HepG2 (cell line): Measurements from ENCODE around the gene CIAO2A. TPM values are rescaled to one million over a fixed set of nuclear protein-coding genes. Genes with fewer than 3 reads are reported as not detected.

ENCODE experiments used
- ATAC-seq: fragments of 200-7000 bp; cut with Tn5 transposase; 3 replicates; pipeline ENCODE4 v1.9.1; 2020; ENCODE audit warnings: mild to moderate bottlenecking, moderate library complexity
- BruUV-seq: library from RNA; stranded (reverse); fragments of 400-500 nt; replicated peaks from 2 replicates; lab custom pipeline; 2021; lab: Mats Ljungman, UMichigan
- CTCF ChIA-PET: fragments of 300-600 bp; formaldehyde crosslinking; extraction: SDS; loops from one replicate; lab custom pipeline; 2021; ENCODE audit warnings: low total read pairs, inconsistent platforms, low intra/inter-chr PET ratio; lab: Yijun Ruan, JAX
- POLR2A ChIA-PET: fragments of 350-600 bp; sonication (Branson Sonifier 250); formaldehyde crosslinking; loops from one replicate; lab custom pipeline; 2020; ENCODE audit warnings: antibody characterized with exemption, inconsistent platforms; lab: Yijun Ruan, JAX
- DNase-seq: peaks from one replicate; pipeline ENCODE4 v3.0.0-alpha.2; 2015; ENCODE audit warnings: low spot score
- FAIRE-seq: peaks from 3 replicates; lab custom pipeline; 2011; peaks lifted over from hg19 to GRCh38; lab: Jason Lieb, UNC
- H2AFZ ChIP-seq: one replicate; pipeline ENCODE4 v1.6.1; 2011; ENCODE audit warnings: low read length, inconsistent platforms
- H3K27ac ChIP-seq: fragments of 300-600 bp; 3 replicates; pipeline ENCODE4 v1.8.0; 2011; ENCODE audit warnings: mixed run types, mild to moderate bottlenecking, mixed read lengths, low read length, inconsistent platforms; ENCODE audit not compliant: insufficient read depth; ENCODE audit errors: extremely low read length
- H3K27me3 ChIP-seq, 2 experiments: fragments of 200-600 bp in 1 of 2; 2 replicates in 1 of 2; 3 replicates in 1 of 2; pipeline versions ENCODE4 v1.6.0 to v1.8.0; 2011; ENCODE audit warnings: low read length in 2 of 2, mild to moderate bottlenecking in 2 of 2, moderate library complexity in 2 of 2, inconsistent platforms in 1 of 2; ENCODE audit not compliant: insufficient read depth in 2 of 2, control insufficient read depth in 1 of 2
- H3K36me3 ChIP-seq, 2 experiments: fragments of 200-600 bp in 1 of 2; replicated peaks in 1 of 2; 2 replicates in 1 of 2; 3 replicates in 1 of 2; pipeline versions ENCODE4 v1.5.1 to v1.8.0; 2011; ENCODE audit warnings: low read length in 2 of 2, inconsistent platforms in 1 of 2; ENCODE audit not compliant: insufficient read depth in 2 of 2, control insufficient read depth in 1 of 2
- H3K4me1 ChIP-seq: 2 replicates; pipeline ENCODE4 v1.5.1; 2012; ENCODE audit warnings: low read length, inconsistent platforms; ENCODE audit not compliant: insufficient read depth
- H3K4me2 ChIP-seq: 2 replicates; pipeline ENCODE4 v1.6.0; 2011; ENCODE audit warnings: low read depth, low read length, inconsistent platforms
- H3K4me3 ChIP-seq, 3 experiments: fragments of 200-600 bp in 1 of 3; sonication (generic), shearing (Covaris generic) in 1 of 3; replicated peaks in 1 of 3; 2 replicates each; pipeline ENCODE4 v1.5.1; 2011 to 2016; ENCODE audit warnings: low read length in 3 of 3, inconsistent platforms in 2 of 3, low read depth in 2 of 3, mild to moderate bottlenecking in 2 of 3, control low read depth in 1 of 3, mixed read lengths in 1 of 3; ENCODE audit not compliant: insufficient read depth in 1 of 3
- H3K79me2 ChIP-seq: one replicate; pipeline ENCODE4 v1.6.1; 2011; ENCODE audit warnings: low read length, inconsistent platforms; ENCODE audit not compliant: insufficient read depth
- H3K9ac ChIP-seq: 2 replicates; pipeline ENCODE4 v1.6.0; 2011; ENCODE audit warnings: mild to moderate bottlenecking, low read depth, low read length, inconsistent platforms; ENCODE audit not compliant: insufficient read depth
- H3K9me3 ChIP-seq: 2 replicates; pipeline ENCODE4 v1.5.1; 2012; ENCODE audit warnings: mild to moderate bottlenecking, low read length
- H4K20me1 ChIP-seq: 2 replicates; pipeline ENCODE4 v1.6.0; 2011; ENCODE audit warnings: inconsistent platforms, mild to moderate bottlenecking, low read length, moderate library complexity; ENCODE audit not compliant: insufficient read depth
- ARNT2 ChIP-seq: sonication (generic); formaldehyde crosslinking; IDR thresholded peaks from 2 replicates; pipeline ENCODE4 v1.8.0; 2022; ENCODE audit warnings: mild to moderate bottlenecking, low read depth, missing genetic modification reagents, moderate library complexity
- CTCF ChIP-seq: sonication (generic); formaldehyde crosslinking; IDR thresholded peaks from 2 replicates; pipeline ENCODE4 v1.5.0; 2020; ENCODE audit warnings: mild to moderate bottlenecking, missing genetic modification reagents, moderate library complexity
- ESRRA ChIP-seq: sonication (generic); formaldehyde crosslinking; IDR thresholded peaks from 2 replicates; pipeline ENCODE4 v1.5.1; 2020; ENCODE audit warnings: mild to moderate bottlenecking, low read depth, missing genetic modification reagents
- KLF12 ChIP-seq: sonication (generic); formaldehyde crosslinking; IDR thresholded peaks from 2 replicates; pipeline ENCODE4 v1.4.0; 2020; ENCODE audit warnings: missing genetic modification reagents, borderline replicate concordance
- LCORL ChIP-seq, 2 experiments: fragments of 450-650 bp in 1 of 2; sonication (generic) in 1 of 2; formaldehyde crosslinking in 1 of 2; IDR thresholded peaks; 2 replicates each; pipeline versions ENCODE4 v1.5.0 to v1.6.1; 2017 to 2020; ENCODE audit warnings: antibody characterized with exemption in 1 of 2, missing genetic modification reagents in 1 of 2
- PHF21A ChIP-seq: sonication (generic); formaldehyde crosslinking; IDR thresholded peaks from 2 replicates; pipeline ENCODE4 v1.5.0; 2020; ENCODE audit warnings: mild to moderate bottlenecking, missing genetic modification reagents
- PLRG1 ChIP-seq: fragments of 450-650 bp; conservative IDR thresholded peaks from 2 replicates; pipeline ENCODE4 v1.6.1; 2016
- RAD21 ChIP-seq: fragments of 450-650 bp; formaldehyde crosslinking; IDR thresholded peaks from 2 replicates; pipeline ENCODE4 v1.5.0; 2020; ENCODE audit warnings: mild to moderate bottlenecking
- RXRB ChIP-seq: IDR thresholded peaks from 2 replicates; pipeline ENCODE4 v1.6.1; 2016; ENCODE audit warnings: borderline replicate concordance, missing genetic modification reagents, missing compliant biosample characterization
- SALL1 ChIP-seq: sonication (generic); formaldehyde crosslinking; IDR thresholded peaks from 2 replicates; pipeline ENCODE4 v1.8.0; 2022; ENCODE audit warnings: mild to moderate bottlenecking, missing genetic modification reagents
- SMC3 ChIP-seq: IDR thresholded peaks from 2 replicates; pipeline ENCODE4 v1.6.1; 2011; ENCODE audit warnings: low read length, improper control_type of control experiment
- STAG1 ChIP-seq: sonication (generic); formaldehyde crosslinking; IDR thresholded peaks from 2 replicates; pipeline ENCODE4 v1.4.0; 2020; ENCODE audit warnings: missing genetic modification reagents
- ZNF12 ChIP-seq: sonication (generic); formaldehyde crosslinking; IDR thresholded peaks from 2 replicates; pipeline ENCODE4 v1.5.0; 2020; ENCODE audit warnings: missing genetic modification reagents
- ZNF343 ChIP-seq: sonication (generic); formaldehyde crosslinking; IDR thresholded peaks from 2 replicates; pipeline ENCODE4 v1.4.0; 2020; ENCODE audit warnings: mild to moderate bottlenecking, missing genetic modification reagents
- ZNF367 ChIP-seq: sonication (generic); formaldehyde crosslinking; IDR thresholded peaks from 2 replicates; pipeline ENCODE4 v1.4.0; 2020; ENCODE audit warnings: missing genetic modification reagents, borderline replicate concordance
- ZNF577 ChIP-seq: sonication (generic); formaldehyde crosslinking; IDR thresholded peaks from 2 replicates; pipeline ENCODE4 v1.4.0; 2020; ENCODE audit warnings: mild to moderate bottlenecking, low read depth, missing genetic modification reagents, borderline replicate concordance
- ZNF670 ChIP-seq: sonication (generic); formaldehyde crosslinking; IDR thresholded peaks from 2 replicates; pipeline ENCODE4 v1.8.0; 2022; ENCODE audit warnings: mild to moderate bottlenecking, missing genetic modification reagents, borderline replicate concordance
- ZNF674 ChIP-seq: sonication (generic); formaldehyde crosslinking; IDR thresholded peaks from 2 replicates; pipeline ENCODE4 v1.5.0; 2020; ENCODE audit warnings: low read depth, mild to moderate bottlenecking, missing genetic modification reagents
- ZNF687 ChIP-seq: sonication (generic); formaldehyde crosslinking; IDR thresholded peaks from 2 replicates; pipeline ENCODE4 v1.5.1; 2020; ENCODE audit warnings: mild to moderate bottlenecking, missing genetic modification reagents, moderate library complexity
- ZNF878 ChIP-seq: sonication (generic); formaldehyde crosslinking; IDR thresholded peaks from 2 replicates; pipeline ENCODE4 v1.8.1; 2023; ENCODE audit warnings: mild to moderate bottlenecking, missing genetic modification reagents, moderate library complexity
- WGBS: methylation state at CpG from one replicate; pipeline ENCODE4 v1.1.6; 2017; ENCODE audit warnings: low lambda C conversion rate; 5-methylcytosine and 5-hydroxymethylcytosine counted together
- in situ Hi-C: cut with HindIII; loops from 2 replicates; pipeline ENCODE4 v1.10.0; 2017; ENCODE audit warnings: low pct_unique_long_range_greater_than_20kb; ENCODE audit not compliant: extremely low pct_ligation_motif_present
- intact Hi-C: fragments of 100-400 bp; cut with micrococcal nuclease; formaldehyde crosslinking; loops from one replicate; pipeline ENCODE4 v1.10.0; 2022; ENCODE audit not compliant: unreplicated experiment
- polyA plus RNA-seq, 8 experiments: library from polyadenylated mRNA; depleted of rRNA in 3 of 8; stranded (reverse) in 7 of 8; unstranded in 1 of 8; fragments of >200 nt; fragmentation: Illumina TruSeq in 4 of 8; extraction: Trizol in 4 of 8; gene quantifications; 2 replicates each; pipeline versions ENCODE4 v1.2.1 to v1.2.3, GENCODE V29; 2011 to 2016; ENCODE audit warnings: low read depth in 4 of 8, missing spikeins in 1 of 8, mixed read lengths in 1 of 8; ENCODE audit not compliant: insufficient read depth in 1 of 8
- total RNA-seq, 5 experiments: library from RNA; depleted of rRNA; stranded (reverse); fragments of >200 nt; fragmentation: Illumina TruSeq; extraction: Trizol; gene quantifications; 2 replicates each; pipeline ENCODE4 v1.2.3, GENCODE V29; 2016; ENCODE audit warnings: low read depth in 1 of 5

Gene CIAO2A
- total and polyA plus RNA-seq, 2 of the 13 experiments (the other 11 are each of a cell fraction or from before 2014, with no cell fraction given), result 83.0 to 100 TPM

GRCh38 chr15:64067564-64068030 is 26.0 kb downstream of the CIAO2A start:
- no peaks in the 10 kb centered on the region for H4K20me1 ChIP-seq
- no peak overlapping the region for H3K27ac ChIP-seq
- H3K9ac ChIP-seq, result no peak overlapping the region
- no peaks in the 10 kb centered on the region for H3K79me2 ChIP-seq
- in situ Hi-C loops, result loop anchor here (5.0 kb wide), 2 partner anchors 315 to 455 kb away; no protein-coding TSS in a partner anchor
- no TSS peak for BruUV-seq
- H3K27me3 ChIP-seq, result no peaks in the 10 kb centered on the region
- 90% methylated on average over 3 of the region's 11 CpGs for WGBS
- peak; percentile 78 for FAIRE-seq
- no peak overlapping the region for H2AFZ ChIP-seq
- peak; percentile 60 for DNase-seq
- H3K4me2 ChIP-seq, result peak overlapping the region; percentile 59
- ChIA-PET POLR2A (interaction anchor here (1.2 kb wide), 1 partner anchor 315 kb away, joined by 3 read pairs; no protein-coding TSS in a partner anchor), CTCF (interaction anchor here (1.3 to 3.8 kb wide), 6 partner anchors 21 to 458 kb away, joined by 3 to 31 read pairs (median 4); no protein-coding TSS in a partner anchor)
- no peaks in the 10 kb centered on the region for H3K9me3 ChIP-seq
- ATAC-seq, result peak; percentile 89
- intact Hi-C loops, result loop anchor here (1.0 to 5.0 kb wide), 4 partner anchors 120 to 455 kb away; no protein-coding TSS in a partner anchor
- H3K4me1 ChIP-seq, result peaks cover 44% of the 10 kb centered on the region
- peaks cover 3 to 4% of the 10 kb centered on the region in 2 experiments; a peak in 2 of 5 replicates for H3K36me3 ChIP-seq
- H3K4me3 ChIP-seq, result no peak overlapping the region; a peak in 1 of 6 replicates
- 0 out of 2 replicates have a peak, but pooled peaks have one; percentile 18 for TF ChIP-seq ZNF670 (CRISPR knock-in tag)
- TF ChIP-seq SALL1 (CRISPR knock-in tag), result peak; percentile 43; the same call in 1 of the 2 replicates
- no peak for TF ChIP-seq ARNT2 (CRISPR knock-in tag)
- 0 out of 2 replicates have a peak, but pooled peaks have one; percentile 29 for TF ChIP-seq ZNF878
- no peak for TF ChIP-seq ZNF12 (CRISPR knock-in tag)
- peak; percentile 16; the same call in 1 of the 2 replicates for TF ChIP-seq ZNF687 (CRISPR knock-in tag)
- peak; percentile 94 for TF ChIP-seq SMC3
- no peak for TF ChIP-seq ZNF343 (CRISPR knock-in tag)
- TF ChIP-seq ZNF367 (CRISPR knock-in tag), result no peak
- TF ChIP-seq LCORL (IDR thresholded peaks at IDR 0.05), result no peak
- TF ChIP-seq LCORL (CRISPR knock-in tag; IDR thresholded peaks at IDR 0.05), result no peak
- TF ChIP-seq STAG1, result peak; percentile 93
- TF ChIP-seq PLRG1, result no peak
- no peak for TF ChIP-seq ZNF577 (CRISPR knock-in tag)
- TF ChIP-seq RAD21 (CRISPR knock-in tag), result peak; percentile 89
- TF ChIP-seq ESRRA, result no peak
- TF ChIP-seq CTCF (CRISPR knock-in tag), result peak; percentile 88
- TF ChIP-seq RXRB (CRISPR knock-in tag), result peak; percentile 21; the same call in 1 of the 2 replicates
- peak; percentile 37; the same call in 1 of the 2 replicates for TF ChIP-seq KLF12 (CRISPR knock-in tag)
- TF ChIP-seq PHF21A (CRISPR knock-in tag), result 0 out of 2 replicates have a peak, but pooled peaks have one; percentile 10
- TF ChIP-seq ZNF674 (CRISPR knock-in tag), result no peak
